Right ventricle myocardium superior (tissue), 1 donor: ENCODE data around the gene CD99L2. TPM values are rescaled to one million over a fixed set of nuclear protein-coding genes. Genes with fewer than 3 reads are reported as not detected.

Source experiments
- ATAC-seq: fragments of 200-7000 bp; cut with Tn5 transposase; one replicate; pipeline ENCODE4 v1.9.1; 2020; ENCODE audit warnings: mild to moderate bottlenecking; ENCODE audit not compliant: poor library complexity
- DNase-seq: peaks from one replicate; pipeline ENCODE4 v3.0.0-alpha.2; 2020
- intact Hi-C: fragments of 100-400 bp; cut with DNase I; formaldehyde crosslinking; loops from one replicate; pipeline ENCODE4 v1.11.2; 2022
- long read RNA-seq: library from polyadenylated mRNA; unstranded; transcript quantifications from one replicate; pipeline ENCODE4 v2.0.0, GENCODE V29; 2021
- total RNA-seq: library from RNA; stranded (reverse); fragmentation: NEBNext Ultra II Directional; extraction: Animal tissue kit (Norgen Biotek cat#: 25700); gene quantifications from one replicate; pipeline ENCODE4 v1.2.1, GENCODE V29; 2021
- donor health status: DM: no; HTN: yes; CAD: no; lungs with severe emphysema.

CD99L2 gene
- total RNA-seq = 71.5 TPM
- long read RNA-seq, transcript CD99L2-203 (11 exons, 3,604 nt) = major isoform, 153 of 270 reads
- long read RNA-seq, transcript CD99L2-206 (9 exons, 988 nt) = minor isoform, 34 of 270 reads
- long read RNA-seq, partial matches to known transcripts = 42 of 270 reads
- long read RNA-seq, other reads (novel, unspliced or antisense) = 39 of 270 reads

- intact Hi-C loops = no loop called here
- peak; percentile 98 for ATAC-seq
- DNase-seq = peak; percentile 94
Observed at GRCh38 chrX:150898343-150899190, at the start of gene CD99L2. CD99L2 (minus strand) TSS chrX:150898668; CDS start chrX:150898588, 80 bp downstream.

GRCh38 chrX:150944233-150944632, 45.8 kb upstream of the CD99L2 start:
- intact Hi-C loops = no loop called here
- DNase-seq = no peak
- ATAC-seq = no peak

- no peak for DNase-seq
- intact Hi-C loops = no loop called here
- no peak for ATAC-seq
Observed at GRCh38 chrX:150942942-150943594, 44.6 kb upstream of the CD99L2 start.

- DNase-seq (no peak), ATAC-seq (no peak)
- intact Hi-C loops = no loop called here
Observed at GRCh38 chrX:150941580-150941979, 43.1 kb upstream of the CD99L2 start.

- intact Hi-C loops = no loop called here
- ATAC-seq = no peak
- no peak for DNase-seq
Observed at GRCh38 chrX:150940844-150941495, 42.5 kb upstream of the CD99L2 start.

GRCh38 chrX:150936556-150936955, 38.1 kb upstream of the CD99L2 start:
- intact Hi-C loops = no loop called here
- DNase-seq (no peak), ATAC-seq (no peak)

GRCh38 chrX:150935467-150935866, 37.0 kb upstream of the CD99L2 start:
- intact Hi-C loops = no loop called here
- no peak for DNase-seq
- no peak for ATAC-seq

GRCh38 chrX:150934453-150934852, 36.0 kb upstream of the CD99L2 start:
- ATAC-seq (peak; percentile 41), DNase-seq (no peak)
- intact Hi-C loops = no loop called here

- ATAC-seq = no peak
- intact Hi-C loops = no loop called here
- no peak for DNase-seq
Observed at GRCh38 chrX:150933945-150934350, 35.5 kb upstream of the CD99L2 start.

GRCh38 chrX:150929058-150929457, 30.6 kb upstream of the CD99L2 start:
- ATAC-seq (no peak), DNase-seq (no peak)
- intact Hi-C loops = no loop called here

- intact Hi-C loops = no loop called here
- ATAC-seq (no peak), DNase-seq (no peak)
Observed at GRCh38 chrX:150926791-150927190, 28.3 kb upstream of the CD99L2 start.

GRCh38 chrX:150926304-150926703, 27.8 kb upstream of the CD99L2 start:
- DNase-seq (no peak), ATAC-seq (no peak)
- intact Hi-C loops = no loop called here

- no peak for ATAC-seq
- no peak for DNase-seq
- intact Hi-C loops = no loop called here
Observed at GRCh38 chrX:150919401-150919800, 20.9 kb upstream of the CD99L2 start.

- no peak for ATAC-seq
- intact Hi-C loops = no loop called here
- DNase-seq = no peak
Observed at GRCh38 chrX:150913511-150913910, 15.0 kb upstream of the CD99L2 start.

GRCh38 chrX:150907474-150907873, 9.0 kb upstream of the CD99L2 start:
- DNase-seq = peak; percentile 63
- intact Hi-C loops = loop anchor here (10.0 kb wide), 1 partner anchor 133 kb away; no protein-coding TSS in a partner anchor
- ATAC-seq = peak; percentile 96

GRCh38 chrX:150906694-150907093, 8.2 kb upstream of the CD99L2 start:
- intact Hi-C loops = loop anchor here (10.0 kb wide), 1 partner anchor 132 kb away; no protein-coding TSS in a partner anchor
- no peak for DNase-seq
- ATAC-seq = no peak

- intact Hi-C loops = loop anchor here (10.0 kb wide), 1 partner anchor 130 kb away; no protein-coding TSS in a partner anchor
- DNase-seq (no peak), ATAC-seq (no peak)
Observed at GRCh38 chrX:150905293-150905692, 6.8 kb upstream of the CD99L2 start.

GRCh38 chrX:150903110-150903508, 4.6 kb upstream of the CD99L2 start:
- ATAC-seq = no peak
- intact Hi-C loops = loop anchor here (10.0 kb wide), 1 partner anchor 128 kb away; no protein-coding TSS in a partner anchor
- no peak for DNase-seq
